ENCODE results near the gene NTN5.
A peak's percentile ranks its signal among the peaks of the same experiment; 100 is the strongest.
"Not testable (repeated sequence)": the region's sequence is repeated elsewhere in the genome, so short reads cannot be mapped to it uniquely, and the experiment has no call there.

NTN5 gene

GRCh38 chr19:48644355-48644754 is 28.5 kb downstream of the NTN5 start:
- no peak for DNase-seq (ENCODE audit: low spot score)

DNA sequence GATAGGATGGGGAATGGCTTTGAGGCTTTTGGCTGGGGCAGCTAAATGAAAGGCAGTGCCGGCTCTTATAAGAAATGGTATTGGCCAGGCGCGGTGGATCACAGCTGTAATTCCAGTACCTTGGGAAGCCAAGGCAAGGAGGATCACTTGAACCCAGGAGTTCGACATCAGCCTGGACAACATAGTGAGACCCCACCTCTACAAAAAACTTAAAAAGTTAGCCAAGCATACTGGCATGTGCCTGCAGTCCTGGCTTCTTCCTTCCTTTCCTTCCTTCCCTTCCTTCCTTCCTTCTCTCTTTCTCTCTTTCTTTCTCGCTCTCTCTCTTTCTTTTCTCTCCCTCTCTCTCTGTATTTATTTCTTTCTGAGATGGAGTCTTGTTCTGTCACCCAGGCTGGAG is 30.0 kb downstream of the NTN5 start:
- DNase-seq (ENCODE audit: low spot score): no peak

GRCh38 chr19:48641850-48642249 is 31.0 kb downstream of the NTN5 start:
- DNase-seq (ENCODE audit: low spot score): no peak

DNA sequence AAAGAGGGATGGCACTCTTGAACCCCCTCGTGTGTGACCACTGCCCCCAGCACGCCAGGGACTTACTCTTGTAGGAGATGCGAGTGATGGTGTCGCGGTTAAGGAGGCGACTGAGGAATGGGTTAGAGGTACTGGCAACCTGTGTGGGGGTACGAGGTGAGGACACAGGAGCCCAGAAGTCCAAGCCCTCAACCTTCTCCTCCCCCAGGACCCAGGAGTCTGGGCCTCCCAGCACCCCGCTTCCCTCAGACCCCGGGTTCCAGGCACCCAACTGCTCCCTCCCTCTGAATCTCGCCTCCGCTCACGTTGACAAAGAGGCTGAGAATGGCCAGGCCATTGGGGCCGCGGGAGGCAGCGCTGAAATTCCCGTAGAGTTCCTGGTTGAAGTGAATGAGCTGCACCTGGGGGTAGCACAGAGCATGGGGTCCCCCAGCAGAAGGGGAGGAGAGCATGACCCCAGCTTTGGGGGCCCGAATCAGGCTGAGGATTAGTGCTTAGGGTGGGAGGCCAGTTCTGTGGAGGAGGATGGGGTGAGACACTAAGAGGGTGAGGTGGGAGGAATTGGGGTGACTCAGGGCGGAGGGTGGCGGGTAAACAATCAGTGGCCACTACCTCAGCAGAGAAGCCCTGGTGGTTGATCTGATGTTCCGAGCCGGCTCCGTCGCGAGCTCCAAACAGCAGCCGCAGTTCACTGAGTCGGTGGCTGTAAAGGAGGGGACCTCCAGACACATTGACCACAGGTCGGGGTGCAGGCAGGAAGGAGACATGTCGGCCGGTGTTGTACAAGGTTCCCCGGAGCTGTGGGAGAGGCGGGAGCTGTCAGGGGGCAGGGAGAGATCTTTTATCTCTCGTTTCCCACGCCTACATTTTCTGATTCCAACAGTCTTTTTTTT is 33.1 kb downstream of the NTN5 start:
- no peak for DNase-seq (ENCODE audit: low spot score)

GRCh38 chr19:48638831-48639381 is 33.9 kb downstream of the NTN5 start:
- DNase-seq (ENCODE audit: low spot score): no peak

GRCh38 chr19:48637948-48638830 is 34.6 kb downstream of the NTN5 start:
- peak; percentile 94 for DNase-seq (ENCODE audit: low spot score)

- peak; percentile 94 for DNase-seq (ENCODE audit: low spot score)
These were observed 35.3 kb downstream of the NTN5 start for GRCh38 chr19:48637449-48637947.

DNA sequence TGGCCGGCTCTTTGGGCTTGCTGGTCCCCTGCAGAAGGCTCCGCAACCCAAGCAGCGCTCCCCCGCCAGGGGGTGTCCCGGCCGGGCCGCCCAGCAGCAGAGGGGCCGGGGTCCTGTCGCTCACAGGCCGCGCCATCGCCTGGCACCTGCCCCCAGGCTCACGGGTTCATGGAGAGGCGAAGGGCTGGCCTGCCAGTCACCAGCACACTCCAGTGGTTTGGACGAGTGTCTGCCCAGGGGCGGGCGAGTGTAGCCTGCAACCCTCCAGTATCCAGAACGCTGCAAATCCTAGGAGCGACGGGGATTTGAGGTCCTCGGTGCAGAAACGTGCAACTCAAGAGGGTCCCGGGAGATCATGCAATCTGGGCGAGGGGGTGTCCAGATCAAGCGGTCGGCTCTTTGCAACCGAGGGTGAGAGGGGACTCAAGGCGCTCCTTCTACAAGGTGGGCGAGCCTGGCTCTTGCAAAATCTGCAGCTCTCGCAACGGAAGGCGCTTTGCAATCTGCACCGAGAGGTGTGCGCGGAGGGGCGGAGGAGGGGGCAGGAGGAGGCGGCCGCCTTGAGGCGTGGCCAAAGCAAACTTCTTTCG is 35.9 kb downstream of the NTN5 start, which contains the start of gene DBP:
Gene DBP, minus strand, starts transcription at position 521 of the 590 bp plus-strand sequence. Its CDS starts 385 bp downstream, at position 136.
- DNase-seq (ENCODE audit: low spot score): no peak

GRCh38 chr19:48635966-48636858 is 36.6 kb downstream of the NTN5 start:
- no peak for DNase-seq (ENCODE audit: low spot score)

DNA sequence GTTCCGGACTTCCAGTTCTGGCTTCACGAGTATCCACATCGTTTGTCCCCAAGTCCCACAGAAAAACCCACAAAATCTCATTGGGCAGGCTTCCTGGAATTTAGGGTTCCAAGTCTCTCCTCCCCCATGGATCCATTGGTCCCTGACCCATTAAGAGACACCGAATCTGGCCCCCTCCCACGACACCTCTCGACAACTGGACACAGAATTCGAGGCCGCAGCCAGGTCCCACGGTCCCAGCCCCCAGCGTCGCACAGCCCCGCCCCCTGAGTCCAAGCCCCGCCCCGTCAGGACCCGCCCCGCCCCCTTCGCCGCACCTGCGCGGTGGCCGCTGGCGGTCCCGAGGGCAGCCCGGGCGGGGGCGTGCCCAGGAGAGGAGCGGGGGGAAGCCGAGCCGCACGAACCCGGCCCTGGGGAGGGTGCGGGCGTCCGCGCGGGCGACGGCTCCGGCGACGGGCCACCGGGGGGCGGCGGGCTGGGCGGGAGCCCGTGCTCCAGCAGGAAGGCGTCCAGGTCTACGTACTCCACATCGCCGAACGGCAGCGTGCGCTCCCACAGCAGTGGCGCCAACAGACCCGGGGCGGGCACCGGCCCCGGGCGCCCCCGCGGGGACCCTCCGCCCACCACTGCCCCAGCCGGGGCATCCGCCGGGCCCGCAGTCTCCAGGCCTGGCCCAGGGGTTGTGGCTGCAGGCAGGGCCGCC is 37.4 kb downstream of the NTN5 start:
- DNase-seq (ENCODE audit: low spot score): peak; percentile 79

DNA sequence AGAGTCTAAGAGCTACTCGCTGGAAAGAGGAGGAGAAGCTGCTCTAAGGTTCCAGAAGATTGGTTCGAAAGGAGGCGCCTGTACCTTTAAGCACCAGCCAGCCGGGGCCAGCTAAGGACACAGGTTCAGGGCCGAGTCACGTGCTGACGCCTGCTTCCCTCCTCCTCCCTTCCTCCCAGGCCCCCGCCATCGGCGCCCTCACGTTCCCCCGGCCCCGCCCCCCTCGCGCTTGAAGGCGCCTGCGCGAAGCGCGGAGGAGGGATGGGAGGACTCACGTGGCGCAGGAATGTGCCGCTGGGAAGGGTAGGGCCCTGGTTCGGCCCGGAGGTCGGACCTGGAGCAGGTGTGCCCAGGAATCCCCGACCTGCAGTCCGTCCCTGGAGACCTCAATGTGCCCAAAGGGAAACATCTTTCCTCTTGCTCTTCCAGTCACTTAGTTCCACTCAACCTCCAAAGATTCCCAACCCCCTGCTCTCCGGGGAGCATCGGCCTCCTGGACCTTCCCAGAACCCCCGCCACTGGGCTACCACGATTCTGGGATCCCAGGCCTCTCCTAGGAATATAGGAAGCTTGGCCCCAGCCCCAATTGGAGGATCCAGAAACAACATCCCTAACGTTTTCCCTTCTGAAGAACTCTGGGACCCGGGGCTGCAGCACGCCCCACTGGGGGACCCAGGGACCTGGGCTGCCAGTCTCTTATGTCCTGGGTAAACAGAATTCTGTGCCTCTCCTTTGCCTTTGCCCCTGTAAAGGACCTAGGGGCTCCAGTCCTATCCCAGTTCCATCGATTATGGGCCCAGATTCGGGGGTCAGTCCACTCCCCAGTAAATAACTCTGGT is 38.2 kb downstream of the NTN5 start:
- DNase-seq (ENCODE audit: low spot score): peak; percentile 92

GRCh38 chr19:48634036-48634342 is 38.8 kb downstream of the NTN5 start:
- DNase-seq (ENCODE audit: low spot score): no peak

- no peak for DNase-seq (ENCODE audit: low spot score)
These were observed 39.4 kb downstream of the NTN5 start for GRCh38 chr19:48633148-48634035.

GRCh38 chr19:48632692-48633147 is 40.1 kb downstream of the NTN5 start:
- DNase-seq (ENCODE audit: low spot score): no peak

DNA sequence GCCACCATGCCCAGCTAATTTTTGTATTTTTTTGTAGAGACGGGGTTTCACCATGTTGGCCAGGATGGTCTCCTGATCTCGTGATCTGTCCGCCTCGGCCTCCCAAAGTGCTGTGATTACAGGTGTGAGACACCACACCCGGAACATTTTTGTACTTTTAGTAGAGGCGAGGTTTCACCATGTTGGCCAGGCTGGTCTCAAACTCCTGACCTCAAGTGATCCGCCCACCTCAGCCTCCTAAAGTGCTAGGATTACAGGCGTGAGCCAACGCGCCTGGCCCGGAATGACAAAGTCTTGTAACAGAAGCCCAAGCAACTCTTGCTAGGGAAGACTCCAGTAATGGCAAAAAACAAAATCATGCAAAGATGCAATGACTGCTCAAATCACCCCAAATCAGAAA is 40.5 kb downstream of the NTN5 start:
- DNase-seq (ENCODE audit: low spot score): not testable (repeated sequence)

DNA sequence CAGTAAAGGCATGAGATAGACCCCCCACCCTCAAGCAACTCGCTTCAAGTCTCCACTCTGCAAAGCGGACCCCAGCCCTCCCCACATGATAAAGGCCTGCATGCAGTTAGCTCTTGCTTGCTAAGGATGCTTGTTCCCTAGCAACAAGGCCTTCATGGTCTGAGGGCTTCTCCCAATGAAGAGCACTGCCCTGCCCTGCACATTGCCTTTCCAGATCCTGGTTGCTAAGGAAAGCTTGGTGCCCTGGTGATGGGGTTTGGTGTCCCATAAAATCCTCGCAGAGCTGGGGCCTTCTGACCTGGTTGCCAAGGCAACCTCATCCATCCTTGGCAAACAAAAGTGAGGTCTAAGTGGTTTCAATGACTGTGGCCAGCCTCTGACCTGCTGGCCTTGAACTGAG is 41.6 kb downstream of the NTN5 start:
- no peak for DNase-seq (ENCODE audit: low spot score)

GRCh38 chr19:48630296-48631063 is 42.3 kb downstream of the NTN5 start:
- no peak for DNase-seq (ENCODE audit: low spot score)
